ENCODE measurements around the gene HOXC11.

DNA sequence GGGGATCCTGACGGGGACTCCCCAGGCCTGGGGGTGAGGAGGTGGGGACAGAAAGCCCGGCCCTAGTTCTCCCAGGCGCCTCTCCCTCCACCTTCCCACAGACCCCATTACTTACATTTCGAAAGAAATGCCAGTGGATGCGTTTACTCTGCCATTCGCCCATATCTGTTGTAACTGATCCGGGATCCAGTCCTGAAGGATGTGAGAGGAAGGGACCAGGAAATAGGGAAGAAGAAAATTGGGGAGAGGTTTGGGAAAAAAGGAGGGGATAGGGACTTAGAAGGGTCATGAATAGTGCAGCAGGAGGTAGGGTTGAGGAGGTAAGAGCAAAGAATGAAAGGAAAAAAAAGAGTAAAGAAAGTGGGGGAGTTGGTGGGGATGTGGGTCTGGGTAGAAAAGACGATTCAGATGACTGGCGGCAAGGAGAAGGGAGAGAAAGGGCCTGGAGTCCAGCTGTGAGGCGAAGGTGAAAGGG, 17.1 kb upstream of the HOXC11 start:
- TF ChIP-seq POLR2A (IDR thresholded peaks at IDR 0.05) (no peak), POLR2AphosphoS5 (IDR thresholded peaks at IDR 0.05) (no peak), EP300 (IDR thresholded peaks at IDR 0.05) (no peak)
- TF ChIP-seq, protein P1, sequence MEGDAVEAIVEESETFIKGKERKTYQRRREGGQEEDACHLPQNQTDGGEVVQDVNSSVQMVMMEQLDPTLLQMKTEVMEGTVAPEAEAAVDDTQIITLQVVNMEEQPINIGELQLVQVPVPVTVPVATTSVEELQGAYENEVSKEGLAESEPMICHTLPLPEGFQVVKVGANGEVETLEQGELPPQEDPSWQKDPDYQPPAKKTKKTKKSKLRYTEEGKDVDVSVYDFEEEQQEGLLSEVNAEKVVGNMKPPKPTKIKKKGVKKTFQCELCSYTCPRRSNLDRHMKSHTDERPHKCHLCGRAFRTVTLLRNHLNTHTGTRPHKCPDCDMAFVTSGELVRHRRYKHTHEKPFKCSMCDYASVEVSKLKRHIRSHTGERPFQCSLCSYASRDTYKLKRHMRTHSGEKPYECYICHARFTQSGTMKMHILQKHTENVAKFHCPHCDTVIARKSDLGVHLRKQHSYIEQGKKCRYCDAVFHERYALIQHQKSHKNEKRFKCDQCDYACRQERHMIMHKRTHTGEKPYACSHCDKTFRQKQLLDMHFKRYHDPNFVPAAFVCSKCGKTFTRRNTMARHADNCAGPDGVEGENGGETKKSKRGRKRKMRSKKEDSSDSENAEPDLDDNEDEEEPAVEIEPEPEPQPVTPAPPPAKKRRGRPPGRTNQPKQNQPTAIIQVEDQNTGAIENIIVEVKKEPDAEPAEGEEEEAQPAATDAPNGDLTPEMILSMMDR (IDR thresholded peaks at IDR 0.05): no peak
